GM19452 (cell line): ENCODE results near the gene CTPS1.

Source experiments
- ATAC-seq: cut with Tn5 transposase; IDR thresholded peaks from one replicate; pipeline ENCODE4 v1.9.1; 2021; ENCODE audit not compliant: unreplicated experiment

CTPS1 gene

DNA sequence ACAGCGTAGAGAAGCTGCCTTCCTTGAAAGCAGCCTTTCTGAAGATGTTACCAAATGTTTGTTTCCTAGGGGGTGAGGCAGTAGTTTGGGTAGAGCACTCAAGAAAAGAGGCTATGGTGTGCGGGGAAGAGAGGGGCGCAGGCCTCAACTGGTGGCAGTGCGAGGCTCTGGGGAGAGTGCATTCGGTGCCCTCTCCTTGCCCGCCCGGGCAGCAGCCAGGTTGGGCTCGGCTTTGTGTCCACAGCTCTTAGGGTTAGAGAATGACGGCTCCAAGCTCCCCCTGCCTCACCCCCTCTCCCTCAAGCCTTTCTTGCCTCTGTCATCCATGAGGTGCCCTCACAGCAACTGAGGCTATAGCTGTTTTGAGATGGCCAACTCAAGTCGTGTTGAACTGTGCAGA is 42.9 kb downstream of the CTPS1 start:
- no peak for ATAC-seq

GRCh38 chr1:41023279-41023990 is 43.9 kb downstream of the CTPS1 start:
- no peak for ATAC-seq

DNA sequence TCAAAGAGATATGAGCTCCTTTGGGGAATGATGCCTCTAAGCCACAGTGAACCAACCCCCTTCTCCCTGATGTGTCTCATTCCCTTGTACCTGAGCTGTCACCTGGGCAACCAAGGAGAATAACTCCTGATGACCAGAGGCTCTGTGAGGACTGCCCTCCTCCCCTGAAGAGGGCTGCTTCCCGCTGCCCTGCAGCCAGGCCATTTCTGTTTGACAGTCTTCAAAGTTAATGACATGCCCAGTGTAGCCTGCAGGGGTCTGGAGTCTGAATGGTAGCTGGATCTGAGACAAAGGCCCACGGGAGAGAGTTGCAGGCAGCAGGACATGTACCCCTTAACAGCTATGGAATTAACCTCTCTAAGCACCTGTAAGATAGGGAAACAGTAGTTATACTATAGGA is 45.5 kb downstream of the CTPS1 start:
- ATAC-seq: no peak

DNA sequence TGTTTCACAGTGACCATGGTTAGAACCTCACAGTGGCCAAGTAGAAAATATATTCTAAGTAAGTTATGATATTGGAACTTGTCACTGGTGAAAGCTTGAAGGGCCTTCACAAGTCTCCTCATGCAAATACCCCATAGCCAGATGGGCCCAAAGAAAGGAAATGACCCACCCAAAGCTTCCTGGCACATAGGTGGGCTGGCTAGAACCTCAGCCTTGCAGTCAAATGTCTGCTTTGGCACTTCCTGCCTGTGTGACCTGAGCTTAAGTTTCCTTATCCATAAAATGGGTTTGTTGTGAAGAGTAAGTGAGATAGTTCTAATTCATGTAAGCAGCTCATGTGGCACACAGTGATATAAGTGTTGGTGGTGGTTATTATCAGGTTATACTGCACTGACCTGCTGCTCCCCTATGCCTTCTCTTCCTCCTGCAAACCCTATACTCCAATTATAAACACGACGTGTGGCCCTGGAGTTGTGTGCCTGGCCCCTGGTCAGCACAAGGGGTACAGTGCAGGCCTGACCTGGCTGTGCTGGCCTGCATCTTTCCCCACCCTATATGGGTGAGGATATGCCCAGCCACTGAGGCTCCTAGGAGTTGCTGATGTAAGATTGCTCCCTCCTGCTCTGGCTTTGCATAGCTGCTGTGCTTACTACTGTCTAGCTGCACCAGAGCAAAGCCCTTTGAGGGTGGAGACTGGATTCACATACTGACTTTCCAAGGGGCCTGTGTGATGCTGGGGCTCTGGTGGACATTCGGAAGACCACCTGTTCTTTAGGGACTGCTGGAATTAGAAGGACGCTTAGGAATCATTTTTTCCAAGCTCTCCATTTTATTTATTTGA is 46.7 kb downstream of the CTPS1 start:
- ATAC-seq: no peak

GRCh38 chr1:41028034-41028642 is 48.6 kb downstream of the CTPS1 start:
- ATAC-seq: no peak

DNA sequence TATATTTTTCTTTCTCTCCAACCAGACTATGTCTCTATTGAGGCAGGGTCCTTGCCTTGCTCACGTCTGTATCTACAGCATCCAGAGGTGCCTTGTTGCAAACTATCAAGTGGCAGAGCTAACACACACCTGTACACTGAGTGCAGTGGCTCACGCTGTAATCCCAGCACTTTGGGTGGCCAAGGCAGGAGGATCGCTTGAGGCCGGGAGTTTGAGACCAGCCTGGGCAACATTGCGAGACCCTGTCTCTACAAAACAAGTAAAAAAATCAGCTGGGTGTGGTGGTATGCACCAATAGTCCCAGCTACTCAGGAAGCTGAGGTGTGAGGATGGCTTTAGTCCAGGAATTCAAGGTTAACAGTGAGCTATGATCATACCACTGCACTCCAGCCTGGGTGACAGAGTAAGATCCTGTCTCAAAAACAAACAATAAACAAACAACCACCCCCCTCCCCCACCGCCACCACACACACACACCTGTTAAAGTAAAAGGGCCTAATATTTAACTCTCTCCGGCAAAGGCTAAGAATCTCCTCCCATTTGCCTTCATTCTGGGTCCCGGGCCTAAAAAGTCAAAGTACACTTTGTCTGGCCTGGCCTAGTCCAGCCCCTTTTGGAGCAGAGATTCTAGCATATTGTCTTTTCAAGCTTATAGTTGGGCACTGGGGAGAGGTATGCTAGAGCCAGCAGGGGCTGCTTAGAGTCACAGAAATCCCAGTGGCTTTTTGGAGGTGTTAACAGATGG is 51.5 kb downstream of the CTPS1 start:
- ATAC-seq: no peak

DNA sequence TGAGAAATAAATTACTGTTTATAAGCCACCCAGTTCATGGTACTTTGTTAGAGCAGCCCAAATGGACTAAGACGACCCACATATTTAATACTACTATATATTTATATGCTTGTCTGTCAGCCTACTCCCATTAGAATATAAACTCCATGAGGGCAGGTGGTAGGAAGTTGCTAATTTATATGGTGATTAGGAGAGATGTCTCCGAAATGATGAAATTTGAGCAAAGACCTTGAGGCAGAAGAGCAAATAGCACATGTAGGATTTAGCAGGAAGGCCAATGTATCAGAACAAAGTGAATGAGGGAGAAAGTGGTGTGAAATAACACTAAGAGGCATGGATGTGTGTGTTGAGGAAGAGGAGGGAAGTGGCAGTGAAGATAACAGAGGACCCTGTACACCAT is 52.7 kb downstream of the CTPS1 start:
- ATAC-seq: no peak

DNA sequence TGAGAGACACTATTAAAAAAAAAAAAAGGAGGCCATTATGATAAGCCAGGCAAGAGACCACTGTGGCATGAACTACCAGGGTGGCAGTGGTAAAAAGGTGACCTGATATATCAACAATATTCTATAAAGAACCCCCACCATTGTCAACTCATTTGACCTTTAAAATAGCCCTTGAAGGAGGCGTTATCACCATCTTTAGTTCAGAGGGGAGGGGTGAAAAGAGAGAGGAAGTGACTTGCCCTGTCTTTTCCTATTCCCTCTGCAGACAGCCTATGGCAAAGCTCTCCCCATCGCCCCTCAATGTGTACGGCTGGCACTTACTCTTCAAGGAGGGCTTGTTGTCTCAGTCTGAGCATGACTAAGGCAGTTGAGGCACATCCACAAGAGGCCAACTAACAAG is 53.8 kb downstream of the CTPS1 start:
- no peak for ATAC-seq

DNA sequence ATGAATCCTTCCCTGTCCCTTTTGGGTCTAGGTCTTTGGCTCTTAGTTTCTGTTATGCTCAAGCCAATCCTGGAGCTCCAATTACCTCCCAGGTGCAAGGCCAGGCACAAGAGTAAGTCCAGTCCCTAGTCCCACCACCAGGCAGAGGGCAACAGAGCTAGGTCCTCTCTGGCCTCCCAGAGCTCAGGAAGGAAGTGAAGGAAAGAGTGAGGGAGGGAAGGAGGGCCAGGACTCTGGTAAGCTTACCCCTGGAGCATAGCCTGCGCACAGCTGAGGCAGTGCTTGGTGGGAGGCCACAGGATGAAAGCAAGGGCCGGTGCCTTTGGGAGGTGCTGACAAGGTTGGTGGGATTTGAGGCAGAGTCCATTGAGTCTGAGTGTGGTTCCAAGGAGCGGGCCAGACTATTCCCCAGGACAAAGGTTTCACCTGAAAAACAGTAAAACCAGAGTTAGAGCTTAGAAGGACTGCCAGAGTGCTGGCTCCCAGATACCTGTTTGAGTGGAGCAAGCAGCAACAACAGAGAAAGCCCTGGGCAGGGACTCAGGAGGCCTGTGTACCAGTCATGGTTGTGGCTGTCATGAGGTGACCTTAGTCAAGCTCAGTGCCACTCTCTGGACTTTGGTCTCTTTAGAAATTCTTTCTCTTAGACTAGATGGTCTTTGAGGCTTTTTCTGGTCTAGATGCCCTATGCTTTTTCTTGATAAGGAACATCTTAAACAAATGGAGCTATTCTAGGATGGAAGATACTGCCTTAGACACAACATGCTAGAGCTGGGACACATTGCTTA is 57.8 kb downstream of the CTPS1 start:
- ATAC-seq: no peak

DNA sequence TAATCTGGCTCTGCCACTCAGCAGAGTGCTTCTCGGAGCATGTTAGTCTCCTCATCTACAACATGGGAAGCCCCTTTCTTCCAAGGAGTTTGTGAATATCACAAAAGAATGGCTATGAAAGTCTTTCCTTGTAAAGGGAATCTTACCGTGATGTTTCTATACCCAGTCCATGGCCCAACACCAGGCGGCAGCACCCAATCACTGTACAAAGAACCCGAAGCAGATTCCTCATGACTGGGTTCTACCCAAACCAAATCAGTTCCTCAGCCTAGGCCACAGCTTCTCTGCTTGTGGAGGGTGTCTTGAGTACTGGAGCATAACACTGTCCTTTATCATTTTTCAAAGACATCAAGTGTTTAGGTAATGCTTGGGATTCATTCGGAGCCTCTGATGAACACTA is 58.6 kb downstream of the CTPS1 start:
- ATAC-seq: no peak

GRCh38 chr1:41041614-41042270 is 62.2 kb downstream of the CTPS1 start:
- ATAC-seq: no peak

DNA sequence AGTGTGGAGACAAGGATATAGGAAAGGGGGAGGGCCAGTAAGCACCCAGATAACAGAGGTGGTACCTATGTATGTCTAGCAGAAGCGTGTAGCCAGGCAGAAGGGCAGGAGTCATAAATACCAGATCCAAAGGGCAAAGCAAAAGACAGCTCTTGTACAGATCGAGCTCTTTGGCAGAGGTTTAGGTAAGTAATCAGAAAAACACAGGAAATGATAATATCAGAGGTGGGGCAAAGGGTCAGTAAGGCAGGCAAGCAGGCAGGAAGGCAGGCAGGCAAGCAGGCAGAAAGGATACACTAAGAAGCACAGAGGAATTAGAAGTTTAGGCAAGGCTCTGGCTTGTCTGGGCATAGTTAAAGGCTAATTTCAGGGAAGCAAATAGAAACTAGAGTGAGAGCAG is 64.7 kb downstream of the CTPS1 start:
- ATAC-seq: no peak

DNA sequence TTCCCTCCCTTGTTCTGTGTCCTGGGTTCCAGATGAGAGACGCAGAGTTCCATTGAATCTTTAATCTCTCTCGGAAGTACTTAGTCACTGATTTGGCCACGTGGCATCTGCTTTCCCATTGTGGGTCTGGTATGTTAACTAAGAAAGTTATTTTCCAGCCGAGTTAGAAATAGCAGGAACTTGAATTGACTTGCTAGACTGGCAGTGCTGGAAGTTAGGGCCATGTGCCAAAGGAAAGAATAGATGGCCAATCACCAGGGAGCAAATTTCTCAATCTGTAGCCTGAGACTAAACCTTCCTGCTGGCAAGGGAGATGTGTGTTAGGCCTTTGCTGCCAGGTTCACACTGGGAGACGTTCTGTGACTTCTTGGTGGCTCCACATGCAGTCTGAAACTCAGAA is 66.2 kb downstream of the CTPS1 start:
- no peak for ATAC-seq

DNA sequence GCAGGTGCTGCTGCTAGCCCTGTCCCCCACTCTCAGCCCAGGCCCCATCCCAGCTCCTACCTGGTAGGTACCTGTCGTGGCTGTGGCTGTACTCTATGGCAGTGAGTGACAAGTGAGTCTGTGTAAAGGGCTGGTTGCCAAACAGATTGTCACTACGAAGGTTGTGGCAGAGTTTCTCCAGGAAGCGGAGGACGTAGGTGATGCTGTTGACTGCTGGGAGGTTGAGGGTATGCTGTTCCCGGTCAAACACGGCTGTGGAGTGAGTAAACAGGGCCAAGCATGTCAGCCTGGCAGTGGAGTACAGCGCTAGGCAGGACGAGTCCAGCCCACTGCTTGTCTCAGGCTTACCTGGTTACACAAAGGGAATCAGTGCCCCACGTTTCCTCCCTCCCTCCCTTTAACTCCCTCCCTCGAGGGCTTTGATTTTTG is 66.9 kb downstream of the CTPS1 start:
- no peak for ATAC-seq

GRCh38 chr1:41048540-41048939 is 69.0 kb downstream of the CTPS1 start:
- ATAC-seq: no peak

GRCh38 chr1:41051022-41051421 is 71.5 kb downstream of the CTPS1 start:
- ATAC-seq: no peak

- no peak for ATAC-seq
Observed at GRCh38 chr1:41053316-41053715, 73.8 kb downstream of the CTPS1 start.

- ATAC-seq: no peak
Observed at GRCh38 chr1:41056907-41057306, 77.4 kb downstream of the CTPS1 start.
